Measurements from ENCODE around the gene TBC1D4. TPM values are rescaled to one million over a fixed set of nuclear protein-coding genes. Genes with fewer than 3 reads are reported as not detected.

Gene TBC1D4
- total RNA-seq, 2 experiments from 2014 or later, result 13.9 to 23.6 TPM

- H3K27me3 Mint-ChIP-seq, result peaks cover 73% of the 10 kb centered on the region
Observed at GRCh38 chr13:75480671-75481175, 1.2 kb downstream of the TBC1D4 start.

GRCh38 chr13:75479102-75479740, 2.7 kb downstream of the TBC1D4 start:
- CTCF ChIA-PET, result no interaction called here
- no peak overlapping the region for H3K4me3 Mint-ChIP-seq
- DNase-seq (no peak), ATAC-seq (no peak)
- H3K27ac Mint-ChIP-seq, result no peak overlapping the region
- peaks cover 7% of the 10 kb centered on the region for H3K4me1 Mint-ChIP-seq
- H3K9me3 Mint-ChIP-seq (ENCODE audit: low read depth), result no peaks in the 10 kb centered on the region
- no peaks in the 10 kb centered on the region for H3K36me3 Mint-ChIP-seq
- peaks cover 63% of the 10 kb centered on the region for H3K27me3 Mint-ChIP-seq

More at GRCh38 chr13:75480671-75481175, 1.2 kb downstream of the TBC1D4 start:
- CTCF ChIA-PET, result no interaction called here
- Mint-ChIP-seq H3K9me3 (ENCODE audit: low read depth) (no peaks in the 10 kb centered on the region), H3K4me3 (peak overlapping the region; percentile 72), H3K4me1 (peaks cover 9% of the 10 kb centered on the region), H3K36me3 (no peaks in the 10 kb centered on the region), H3K27ac (no peak overlapping the region)
- peak; percentile 49 for DNase-seq
- ATAC-seq, result peak; percentile 9

- peaks cover 7% of the 10 kb centered on the region for H3K4me1 Mint-ChIP-seq
- peaks cover 58% of the 10 kb centered on the region for H3K27me3 Mint-ChIP-seq
- CTCF ChIA-PET, result no interaction called here
- no peak for ATAC-seq
- H3K9me3 Mint-ChIP-seq (ENCODE audit: low read depth), result no peaks in the 10 kb centered on the region
- H3K4me3 Mint-ChIP-seq, result no peak overlapping the region
- DNase-seq, result no peak
- no peaks in the 10 kb centered on the region for H3K36me3 Mint-ChIP-seq
- H3K27ac Mint-ChIP-seq, result no peak overlapping the region
Observed at GRCh38 chr13:75478659-75479058, 3.3 kb downstream of the TBC1D4 start.

GRCh38 chr13:75474956-75475355, 7.0 kb downstream of the TBC1D4 start:
- H3K27ac Mint-ChIP-seq, result no peak overlapping the region

GRCh38 chr13:75473468-75473867, 8.5 kb downstream of the TBC1D4 start:
- DNase-seq (no peak), ATAC-seq (no peak)
- no peaks in the 10 kb centered on the region for H3K36me3 Mint-ChIP-seq
- no peak overlapping the region for H3K4me3 Mint-ChIP-seq
- no peak overlapping the region for H3K27ac Mint-ChIP-seq
- CTCF ChIA-PET, result no interaction called here
- H3K9me3 Mint-ChIP-seq (ENCODE audit: low read depth), result no peaks in the 10 kb centered on the region
- no peaks in the 10 kb centered on the region for H3K4me1 Mint-ChIP-seq
- peaks cover 23% of the 10 kb centered on the region for H3K27me3 Mint-ChIP-seq

More at GRCh38 chr13:75474956-75475355, 7.0 kb downstream of the TBC1D4 start:
- H3K9me3 Mint-ChIP-seq (ENCODE audit: low read depth), result no peaks in the 10 kb centered on the region
- CTCF ChIA-PET, result no interaction called here
- ATAC-seq (no peak), DNase-seq (no peak)
- peaks cover 34% of the 10 kb centered on the region for H3K27me3 Mint-ChIP-seq
- no peaks in the 10 kb centered on the region for H3K4me1 Mint-ChIP-seq
- no peak overlapping the region for H3K4me3 Mint-ChIP-seq
- no peaks in the 10 kb centered on the region for H3K36me3 Mint-ChIP-seq

- CTCF ChIA-PET, result no interaction called here
- H3K27ac Mint-ChIP-seq, result no peak overlapping the region
- peaks cover 9% of the 10 kb centered on the region for H3K27me3 Mint-ChIP-seq
- H3K36me3 Mint-ChIP-seq, result no peaks in the 10 kb centered on the region
- no peak for ATAC-seq
- no peaks in the 10 kb centered on the region for H3K9me3 Mint-ChIP-seq (ENCODE audit: low read depth)
- no peak for DNase-seq
- H3K4me3 Mint-ChIP-seq, result no peak overlapping the region
- H3K4me1 Mint-ChIP-seq, result no peaks in the 10 kb centered on the region
Observed at GRCh38 chr13:75470676-75471075, 11.3 kb downstream of the TBC1D4 start.

- H3K4me3 Mint-ChIP-seq, result no peak overlapping the region
- DNase-seq, result no peak
- CTCF ChIA-PET, result interaction anchor here (1.7 kb wide), 1 partner anchor 13 kb away, joined by 5 read pairs; the partner anchor contains the start of gene TBC1D4
Observed at GRCh38 chr13:75469047-75469446, 12.9 kb downstream of the TBC1D4 start.

GRCh38 chr13:75468602-75469001, 13.4 kb downstream of the TBC1D4 start:
- Mint-ChIP-seq H3K9me3 (ENCODE audit: low read depth) (no peaks in the 10 kb centered on the region), H3K4me3 (no peak overlapping the region), H3K27me3 (peaks cover 18% of the 10 kb centered on the region), H3K4me1 (no peaks in the 10 kb centered on the region), H3K36me3 (no peaks in the 10 kb centered on the region), H3K27ac (no peak overlapping the region)
- DNase-seq (no peak), ATAC-seq (no peak)
- CTCF ChIA-PET, result interaction anchor here (1.7 kb wide), 1 partner anchor 14 kb away, joined by 5 read pairs; the partner anchor contains the start of gene TBC1D4

More at GRCh38 chr13:75469047-75469446, 12.9 kb downstream of the TBC1D4 start:
- no peak for ATAC-seq
- H3K9me3 Mint-ChIP-seq (ENCODE audit: low read depth), result no peaks in the 10 kb centered on the region
- H3K36me3 Mint-ChIP-seq, result no peaks in the 10 kb centered on the region
- peaks cover 15% of the 10 kb centered on the region for H3K27me3 Mint-ChIP-seq
- no peak overlapping the region for H3K27ac Mint-ChIP-seq
- no peaks in the 10 kb centered on the region for H3K4me1 Mint-ChIP-seq

GRCh38 chr13:75468098-75468497, 13.9 kb downstream of the TBC1D4 start:
- peaks cover 21% of the 10 kb centered on the region for H3K27me3 Mint-ChIP-seq
- no peaks in the 10 kb centered on the region for H3K36me3 Mint-ChIP-seq
- H3K4me1 Mint-ChIP-seq, result no peaks in the 10 kb centered on the region
- H3K27ac Mint-ChIP-seq, result no peak overlapping the region
- H3K4me3 Mint-ChIP-seq, result no peak overlapping the region
- no peak for DNase-seq
- H3K9me3 Mint-ChIP-seq (ENCODE audit: low read depth), result no peaks in the 10 kb centered on the region
- ATAC-seq, result no peak
- CTCF ChIA-PET, result interaction anchor here (1.7 kb wide), 1 partner anchor 14 kb away, joined by 5 read pairs; the partner anchor contains the start of gene TBC1D4

- ATAC-seq (no peak), DNase-seq (no peak)
- no peaks in the 10 kb centered on the region for H3K4me1 Mint-ChIP-seq
- H3K27ac Mint-ChIP-seq, result no peak overlapping the region
- CTCF ChIA-PET, result no interaction called here
- H3K36me3 Mint-ChIP-seq, result no peaks in the 10 kb centered on the region
- no peak overlapping the region for H3K4me3 Mint-ChIP-seq
- no peaks in the 10 kb centered on the region for H3K9me3 Mint-ChIP-seq (ENCODE audit: low read depth)
- peaks cover 24% of the 10 kb centered on the region for H3K27me3 Mint-ChIP-seq
Observed at GRCh38 chr13:75467040-75467728, 14.8 kb downstream of the TBC1D4 start.

- no peak for ATAC-seq
- H3K9me3 Mint-ChIP-seq (ENCODE audit: low read depth), result no peaks in the 10 kb centered on the region
- no peaks in the 10 kb centered on the region for H3K36me3 Mint-ChIP-seq
- CTCF ChIA-PET, result no interaction called here
- H3K27me3 Mint-ChIP-seq, result peaks cover 24% of the 10 kb centered on the region
- H3K4me1 Mint-ChIP-seq, result no peaks in the 10 kb centered on the region
- H3K4me3 Mint-ChIP-seq, result no peak overlapping the region
- DNase-seq, result no peak
- no peak overlapping the region for H3K27ac Mint-ChIP-seq
Observed at GRCh38 chr13:75465236-75465635, 16.7 kb downstream of the TBC1D4 start.

GRCh38 chr13:75461314-75461713, 20.7 kb downstream of the TBC1D4 start:
- ATAC-seq, result no peak
- Mint-ChIP-seq H3K9me3 (ENCODE audit: low read depth) (no peaks in the 10 kb centered on the region), H3K27ac (no peak overlapping the region), H3K4me1 (no peaks in the 10 kb centered on the region), H3K36me3 (no peaks in the 10 kb centered on the region), H3K4me3 (no peak overlapping the region), H3K27me3 (peaks cover 22% of the 10 kb centered on the region)
- CTCF ChIA-PET, result no interaction called here
- DNase-seq, result no peak

GRCh38 chr13:75460644-75461043, 21.3 kb downstream of the TBC1D4 start:
- DNase-seq, result no peak
- Mint-ChIP-seq H3K4me1 (no peaks in the 10 kb centered on the region), H3K27me3 (peaks cover 23% of the 10 kb centered on the region), H3K4me3 (no peak overlapping the region), H3K9me3 (ENCODE audit: low read depth) (no peaks in the 10 kb centered on the region), H3K27ac (no peak overlapping the region), H3K36me3 (no peaks in the 10 kb centered on the region)
- no peak for ATAC-seq
- CTCF ChIA-PET, result no interaction called here

All from activated CD8-positive, alpha-beta memory T cell treated with anti-CD3 and anti-CD28 coated beads, Interleukin-2, amount 10 ng/mL, durations not matched to agents 7 days and 5 days (primary cell).